Activated naive CD4-positive, alpha-beta T cell treated with anti-CD3 and anti-CD28 coated beads, Interleukin-2, amount 10 ng/mL, durations not matched to agents 7 days and 5 days (primary cell): ENCODE results near the gene PEF1.

Source experiments
- CTCF ChIA-PET: fragments of 350-600 bp; sonication (Branson Sonifier 250); formaldehyde crosslinking; loops from one replicate; lab custom pipeline; 2021; ENCODE audit warnings: antibody characterized with exemption; lab: Charles Lee
- DNase-seq: peaks from one replicate; pipeline ENCODE4 v3.0.0-alpha.2; 2020
- H3K27ac Mint-ChIP-seq: one replicate; pipeline ENCODE4 v1.8.0; 2021; ENCODE audit warnings: mild to moderate bottlenecking, moderate library complexity, mixed read lengths
- H3K27me3 Mint-ChIP-seq: one replicate; pipeline ENCODE4 v1.8.0; 2021; ENCODE audit warnings: mild to moderate bottlenecking, mixed read lengths
- H3K36me3 Mint-ChIP-seq: one replicate; pipeline ENCODE4 v1.8.0; 2021; ENCODE audit warnings: mixed read lengths
- H3K4me1 Mint-ChIP-seq: one replicate; pipeline ENCODE4 v1.8.0; 2021; ENCODE audit warnings: mixed read lengths
- H3K4me3 Mint-ChIP-seq: one replicate; pipeline ENCODE4 v1.8.0; 2021; ENCODE audit warnings: mild to moderate bottlenecking, moderate library complexity, mixed read lengths
- H3K9me3 Mint-ChIP-seq: one replicate; pipeline ENCODE4 v1.8.0; 2021; ENCODE audit warnings: mixed read lengths

Gene PEF1

DNA sequence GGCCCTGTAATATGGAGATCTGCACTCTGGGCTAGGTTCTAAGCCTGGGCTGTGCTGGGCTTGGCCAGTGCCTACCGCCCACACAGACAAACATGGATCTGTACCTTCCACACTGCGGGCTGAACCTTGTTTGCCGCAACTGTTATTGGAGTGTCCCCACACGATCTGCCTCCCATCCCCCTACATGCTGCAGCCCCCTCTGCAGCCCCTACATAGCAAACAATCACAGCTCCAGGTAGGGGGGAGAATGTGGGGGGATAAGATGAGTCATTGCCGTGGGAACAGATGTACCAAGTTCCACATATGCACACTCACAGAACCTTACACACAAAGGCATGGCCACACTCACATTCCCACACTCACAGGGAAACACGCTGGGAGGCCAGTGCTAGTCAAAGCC lies 29.3 kb downstream of the PEF1 start:
- Mint-ChIP-seq H3K27ac (no peak overlapping the region), H3K27me3 (peaks cover 54% of the 10 kb centered on the region), H3K9me3 (no peaks in the 10 kb centered on the region), H3K4me3 (no peak overlapping the region), H3K36me3 (no peaks in the 10 kb centered on the region), H3K4me1 (no peaks in the 10 kb centered on the region)
- DNase-seq = no peak
- CTCF ChIA-PET = no interaction called here

DNA sequence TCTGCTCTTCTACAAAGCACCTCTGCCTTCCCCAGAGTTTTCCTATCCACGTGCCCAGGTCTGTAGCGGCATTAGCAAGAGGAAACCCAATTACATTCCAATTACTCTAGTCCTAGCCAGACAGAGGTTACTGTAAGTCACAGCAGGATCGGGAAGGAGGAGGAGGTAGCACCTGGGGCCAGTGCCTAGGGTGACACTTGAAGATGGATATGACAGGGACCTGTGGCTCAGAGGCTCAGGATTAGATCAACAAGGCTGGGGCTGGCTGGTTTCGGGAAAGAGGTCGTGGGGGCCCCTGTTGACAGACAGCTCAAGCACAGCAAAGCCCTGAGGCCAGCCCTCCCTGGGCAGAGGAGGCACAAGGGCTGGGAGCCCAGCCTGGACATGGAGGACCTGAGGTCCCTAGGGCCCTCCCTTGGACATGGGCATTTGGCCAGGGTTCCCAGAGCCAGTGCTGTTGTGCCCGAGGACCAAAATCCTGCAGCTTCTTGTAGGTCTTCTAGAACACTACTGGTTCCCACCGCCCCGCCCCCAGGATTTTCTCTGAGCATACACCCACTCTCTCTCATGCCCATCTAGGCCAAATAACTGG lies 30.2 kb downstream of the PEF1 start:
- H3K4me1 Mint-ChIP-seq = no peaks in the 10 kb centered on the region

DNA sequence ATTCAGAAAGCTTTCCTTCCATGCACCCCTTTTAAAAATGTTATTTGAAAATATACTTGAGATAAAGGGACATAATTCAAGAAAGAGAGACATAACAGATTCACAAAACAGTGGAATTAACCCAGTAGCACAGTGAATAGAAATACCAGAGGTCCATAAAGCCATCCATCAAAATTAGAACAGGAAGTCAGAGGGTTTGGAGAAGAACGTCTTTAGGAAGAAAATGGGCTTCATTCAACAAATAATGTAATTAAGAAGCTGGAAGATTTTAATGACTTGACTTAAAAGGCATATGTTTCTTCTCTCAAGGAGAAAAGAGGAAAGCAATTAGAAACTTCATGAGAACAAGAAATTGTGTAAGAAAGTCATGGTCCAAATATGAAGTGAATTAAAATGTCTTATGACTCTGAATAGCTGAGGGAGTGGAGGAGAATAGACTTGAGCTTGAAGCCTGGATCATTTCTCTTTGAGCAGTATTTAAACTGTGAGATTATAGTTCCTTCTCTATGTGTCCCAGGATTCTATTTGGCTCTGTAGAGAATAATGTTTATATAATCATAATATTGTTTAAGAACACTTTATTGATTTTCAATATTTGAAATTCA lies 35.1 kb downstream of the PEF1 start:
- Mint-ChIP-seq H3K9me3 (no peaks in the 10 kb centered on the region), H3K36me3 (no peaks in the 10 kb centered on the region), H3K4me1 (peaks cover 4% of the 10 kb centered on the region), H3K4me3 (no peak overlapping the region), H3K27ac (no peak overlapping the region), H3K27me3 (peaks cover 18% of the 10 kb centered on the region)
- CTCF ChIA-PET = interaction anchor here (1.6 kb wide), 1 partner anchor 9 kb away, joined by 6 read pairs; no protein-coding TSS in a partner anchor
- no peak for DNase-seq

More for the DNA sequence above, 30.2 kb downstream of the PEF1 start:
- no peak overlapping the region for H3K27ac Mint-ChIP-seq
- no peaks in the 10 kb centered on the region for H3K36me3 Mint-ChIP-seq
- CTCF ChIA-PET = no interaction called here
- no peak overlapping the region for H3K4me3 Mint-ChIP-seq
- H3K9me3 Mint-ChIP-seq = no peaks in the 10 kb centered on the region
- DNase-seq = no peak
- H3K27me3 Mint-ChIP-seq = peaks cover 49% of the 10 kb centered on the region

DNA sequence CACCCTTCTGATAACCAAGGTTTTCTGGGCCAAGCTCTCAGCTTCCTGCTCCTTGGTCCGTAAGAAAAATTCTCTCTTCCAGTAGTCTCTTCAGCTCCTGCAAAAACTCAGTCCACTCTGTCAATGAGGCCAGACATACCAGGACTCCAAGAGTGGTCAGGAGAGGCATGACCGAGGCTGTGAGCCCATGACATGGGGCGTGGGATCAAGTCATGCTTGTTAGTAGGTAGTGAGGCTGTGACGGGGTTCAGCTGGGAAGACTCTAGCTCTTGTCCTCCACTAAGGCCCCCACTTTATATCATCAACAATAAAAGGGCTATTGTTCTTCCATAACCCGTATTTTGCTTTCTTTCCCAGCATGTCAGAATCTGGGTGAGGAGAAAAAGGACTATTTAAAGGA lies 37.3 kb downstream of the PEF1 start:
- Mint-ChIP-seq H3K36me3 (no peaks in the 10 kb centered on the region), H3K27ac (no peak overlapping the region), H3K4me3 (no peak overlapping the region), H3K27me3 (peaks cover 8% of the 10 kb centered on the region), H3K4me1 (peaks cover 4% of the 10 kb centered on the region), H3K9me3 (no peaks in the 10 kb centered on the region)
- no peak for DNase-seq
- CTCF ChIA-PET = interaction anchor here (0.7 to 1.0 kb wide), 2 partner anchors 23 to 30 kb away, joined by 3 read pairs; no protein-coding TSS in a partner anchor

DNA sequence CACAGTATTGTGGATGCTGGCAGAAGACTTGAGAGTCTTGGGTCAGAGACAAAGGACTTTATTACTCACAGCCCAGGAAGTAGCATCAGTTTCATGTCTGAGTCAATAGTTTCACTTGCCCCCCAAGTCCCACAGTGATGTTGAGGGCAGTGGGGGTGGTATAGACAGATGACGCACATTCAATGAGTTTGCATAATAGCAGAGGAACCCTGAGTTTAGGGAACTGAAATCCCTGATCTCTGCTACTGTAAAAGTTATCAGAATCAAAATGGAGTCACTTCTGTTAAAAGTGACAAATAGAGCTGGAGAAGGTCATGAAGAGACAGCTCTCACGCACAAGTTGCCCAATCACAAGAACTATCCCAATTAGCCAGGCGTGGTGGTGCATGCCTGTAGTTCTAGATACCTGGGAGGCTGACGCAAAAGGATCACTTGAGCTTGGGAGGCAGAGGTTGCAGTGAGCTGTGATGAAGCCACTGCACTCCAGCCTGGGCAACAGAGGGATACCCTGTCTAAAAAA lies 38.7 kb downstream of the PEF1 start:
- peaks cover 4% of the 10 kb centered on the region for H3K4me1 Mint-ChIP-seq
- no peaks in the 10 kb centered on the region for H3K36me3 Mint-ChIP-seq
- H3K9me3 Mint-ChIP-seq = no peaks in the 10 kb centered on the region
- H3K27ac Mint-ChIP-seq = no peak overlapping the region
- DNase-seq = no peak
- no peak overlapping the region for H3K4me3 Mint-ChIP-seq
- peaks cover 8% of the 10 kb centered on the region for H3K27me3 Mint-ChIP-seq
- CTCF ChIA-PET = interaction anchor here (0.7 to 0.8 kb wide), 2 partner anchors 12 to 205 kb away, joined by 3 read pairs; no protein-coding TSS in a partner anchor

DNA sequence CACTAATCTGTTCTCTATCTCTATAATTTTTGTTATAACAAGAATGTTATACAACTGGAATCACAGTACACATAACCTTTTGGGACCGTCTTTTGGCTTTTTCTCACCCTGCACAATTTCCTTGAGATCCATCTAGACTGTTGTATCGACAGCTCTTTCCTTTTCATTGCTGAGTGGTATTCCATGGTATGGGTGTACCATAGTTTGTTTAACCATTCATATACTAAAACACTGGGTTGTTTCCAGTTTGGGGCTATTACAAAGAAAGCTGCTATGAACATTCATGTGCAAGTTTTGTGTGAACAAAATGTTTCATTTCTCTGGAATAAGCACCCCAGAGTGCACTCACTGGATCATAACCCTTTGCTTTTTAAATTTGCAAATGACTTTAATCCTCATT lies 42.6 kb downstream of the PEF1 start:
- CTCF ChIA-PET = interaction anchor here (1.5 kb wide), 1 partner anchor 9 kb away, joined by 4 read pairs; no protein-coding TSS in a partner anchor
- H3K4me1 Mint-ChIP-seq = peaks cover 4% of the 10 kb centered on the region

DNA sequence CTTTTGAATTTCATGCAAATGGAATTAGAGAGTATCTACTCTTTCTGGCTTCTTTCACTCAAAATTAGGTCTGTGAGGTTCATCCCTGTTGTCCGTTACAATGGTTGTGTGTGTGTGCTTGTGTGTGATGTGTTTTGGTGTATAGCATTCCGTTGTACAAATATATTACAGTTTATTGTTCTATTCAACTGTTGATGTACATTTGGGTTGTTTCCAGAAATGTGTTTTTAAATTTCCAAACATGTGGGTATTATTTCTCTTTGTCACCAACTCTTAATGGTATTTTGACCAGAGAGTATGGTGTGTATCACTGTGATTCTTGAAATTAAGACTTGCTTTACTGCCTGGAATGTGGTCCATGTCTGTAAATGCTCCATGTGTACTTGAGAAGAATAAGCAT lies 44.0 kb downstream of the PEF1 start:
- Mint-ChIP-seq H3K4me3 (no peak overlapping the region), H3K27ac (no peak overlapping the region), H3K36me3 (no peaks in the 10 kb centered on the region), H3K9me3 (no peaks in the 10 kb centered on the region), H3K4me1 (no peaks in the 10 kb centered on the region), H3K27me3 (peaks cover 8% of the 10 kb centered on the region)
- no peak for DNase-seq
- CTCF ChIA-PET = interaction anchor here (1.0 kb wide), 1 partner anchor 70 kb away, joined by 3 read pairs; no protein-coding TSS in a partner anchor

More for the DNA sequence above, 42.6 kb downstream of the PEF1 start:
- Mint-ChIP-seq H3K4me3 (no peak overlapping the region), H3K36me3 (no peaks in the 10 kb centered on the region), H3K27me3 (peaks cover 4% of the 10 kb centered on the region), H3K27ac (no peak overlapping the region), H3K9me3 (no peaks in the 10 kb centered on the region)
- no peak for DNase-seq

DNA sequence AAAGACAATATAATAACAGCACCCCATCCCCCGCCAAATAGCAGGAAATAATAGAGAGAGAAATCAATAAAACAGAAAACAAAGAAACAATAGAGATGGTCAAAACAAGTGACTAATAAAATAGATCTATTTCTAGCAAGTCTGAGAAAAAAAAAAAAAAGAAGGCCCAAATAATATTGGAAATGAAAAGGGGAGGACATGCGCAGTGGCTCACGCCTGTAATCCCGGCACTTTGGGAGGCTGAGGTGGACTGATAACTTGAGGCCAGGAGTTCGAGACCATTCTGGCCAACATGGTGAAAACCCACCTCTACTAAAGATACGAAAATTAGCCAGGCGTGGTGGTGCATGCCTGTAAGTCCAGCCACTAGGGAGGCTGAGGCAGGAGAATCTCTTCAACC lies 45.7 kb downstream of the PEF1 start:
- Mint-ChIP-seq H3K27ac (no peak overlapping the region), H3K4me1 (no peaks in the 10 kb centered on the region), H3K9me3 (no peaks in the 10 kb centered on the region), H3K4me3 (no peak overlapping the region), H3K36me3 (no peaks in the 10 kb centered on the region), H3K27me3 (peaks cover 11% of the 10 kb centered on the region)
- CTCF ChIA-PET = interaction anchor here (1.7 kb wide), 1 partner anchor 19 kb away, joined by 6 read pairs; no protein-coding TSS in a partner anchor
- DNase-seq = no peak

DNA sequence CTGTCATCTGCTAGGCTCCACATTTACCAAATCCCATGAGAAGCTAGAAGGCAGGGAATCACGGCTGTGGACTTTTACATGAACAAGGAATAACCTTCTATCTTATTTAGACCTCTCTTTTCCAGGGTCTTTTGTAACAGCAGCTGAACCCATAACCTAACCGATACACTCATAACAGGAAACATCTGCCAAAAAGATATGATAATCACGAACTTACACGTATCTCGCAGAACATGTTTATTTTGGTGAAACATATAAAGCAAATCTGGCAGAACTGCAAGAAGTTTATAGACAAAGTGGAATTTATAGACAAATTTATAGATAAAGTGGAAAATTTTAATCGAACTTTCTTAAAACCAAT lies 48.0 kb downstream of the PEF1 start:
- CTCF ChIA-PET = interaction anchor here (0.7 to 1.7 kb wide), 2 partner anchors 9 to 877 kb away, joined by 3 to 6 read pairs; no protein-coding TSS in a partner anchor
- H3K36me3 Mint-ChIP-seq = no peaks in the 10 kb centered on the region
- no peak for DNase-seq
- H3K9me3 Mint-ChIP-seq = no peaks in the 10 kb centered on the region
- no peaks in the 10 kb centered on the region for H3K4me1 Mint-ChIP-seq
- H3K27me3 Mint-ChIP-seq = peaks cover 28% of the 10 kb centered on the region
- no peak overlapping the region for H3K4me3 Mint-ChIP-seq
- no peak overlapping the region for H3K27ac Mint-ChIP-seq

DNA sequence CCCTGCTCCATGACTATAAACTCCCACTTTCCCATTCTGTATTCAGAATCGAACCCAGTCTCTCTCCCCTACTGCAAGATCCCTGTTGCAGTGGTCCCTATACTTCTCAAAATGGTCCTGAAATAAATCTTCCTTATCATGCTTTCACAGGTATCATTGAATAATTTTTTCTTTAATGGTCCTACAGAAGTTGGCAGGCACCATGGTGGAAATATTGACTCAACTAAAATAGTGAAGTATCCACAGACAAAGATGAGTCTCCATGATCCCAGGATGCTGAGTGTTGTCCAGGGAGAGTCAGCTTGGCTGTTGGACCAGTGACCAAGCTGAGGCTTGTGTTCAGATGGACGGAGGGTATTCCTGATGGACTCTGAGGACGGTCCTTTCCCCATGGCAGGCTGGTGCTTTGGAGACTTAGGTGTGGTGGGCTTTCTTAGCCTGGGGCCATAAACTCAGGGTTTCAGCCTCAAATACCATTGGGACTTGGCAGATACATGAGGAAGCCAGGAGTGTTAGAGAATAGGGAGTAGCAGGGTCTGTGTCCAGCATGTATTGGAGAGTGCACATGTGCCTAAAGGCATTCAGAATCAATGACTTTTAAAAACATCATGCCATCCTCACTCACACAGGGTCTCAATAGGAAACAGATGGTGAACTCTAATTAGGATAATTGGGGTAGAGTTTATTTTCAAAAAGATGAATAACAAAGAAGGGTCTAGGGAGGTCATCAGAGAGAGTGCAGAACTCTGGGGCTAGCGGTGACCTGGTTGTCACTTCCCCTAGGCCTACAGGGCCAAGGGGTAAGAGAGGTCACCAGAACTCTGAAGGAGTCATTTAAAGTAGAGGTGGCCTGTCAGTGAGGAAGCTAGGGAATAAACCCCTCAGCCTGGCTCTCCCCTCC lies 48.6 kb downstream of the PEF1 start:
- CTCF ChIA-PET = interaction anchor here (0.7 to 1.7 kb wide), 2 partner anchors 8 to 876 kb away, joined by 3 to 6 read pairs; no protein-coding TSS in a partner anchor
- no peak for DNase-seq
- peaks cover 33% of the 10 kb centered on the region for H3K27me3 Mint-ChIP-seq
- no peaks in the 10 kb centered on the region for H3K9me3 Mint-ChIP-seq
- H3K4me1 Mint-ChIP-seq = no peaks in the 10 kb centered on the region
- no peak overlapping the region for H3K4me3 Mint-ChIP-seq
- H3K36me3 Mint-ChIP-seq = no peaks in the 10 kb centered on the region
- H3K27ac Mint-ChIP-seq = no peak overlapping the region

DNA sequence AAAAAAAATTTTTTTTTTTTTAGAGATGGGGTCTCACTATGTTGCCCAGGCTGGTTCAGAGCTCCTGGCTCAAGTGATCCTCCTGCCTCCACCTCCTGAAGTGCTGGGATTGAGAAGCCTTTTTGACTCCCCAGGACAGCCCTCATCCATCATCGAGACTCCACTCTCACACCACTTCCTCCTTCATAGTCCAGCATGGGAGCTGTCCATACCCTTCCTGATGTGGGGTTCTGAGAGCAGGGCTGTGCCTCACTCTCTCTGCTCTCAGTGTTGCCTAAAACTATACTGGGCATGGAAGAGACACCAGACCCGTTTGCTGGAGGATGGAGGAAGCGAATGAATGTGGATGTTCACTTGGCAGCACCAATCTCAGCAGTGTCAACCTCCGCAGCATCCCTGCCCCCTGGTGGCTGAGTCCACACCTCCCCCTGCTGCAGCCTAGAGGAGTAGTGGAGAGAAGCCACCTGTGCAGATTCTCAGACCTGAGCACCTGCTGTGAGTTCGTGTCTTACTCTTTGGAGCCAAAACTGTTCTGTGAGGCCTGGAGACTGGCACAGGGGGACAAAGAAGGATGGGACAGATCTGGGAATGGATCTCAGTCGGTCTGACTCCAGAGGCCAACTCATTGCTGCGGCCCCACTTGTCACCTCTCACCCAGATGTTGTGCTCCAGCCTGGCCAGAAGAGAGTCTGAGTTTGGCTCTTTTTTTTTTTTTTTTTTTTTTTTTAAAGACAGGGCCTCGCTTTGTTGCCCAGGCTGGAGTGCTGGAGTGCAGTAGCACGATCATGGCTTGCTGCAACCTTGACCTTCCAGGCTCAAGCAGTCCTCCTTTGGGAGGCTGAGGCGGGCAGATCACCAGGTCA lies 50.7 kb downstream of the PEF1 start:
- Mint-ChIP-seq H3K36me3 (no peaks in the 10 kb centered on the region), H3K4me1 (no peaks in the 10 kb centered on the region), H3K27ac (no peak overlapping the region), H3K4me3 (no peak overlapping the region), H3K9me3 (no peaks in the 10 kb centered on the region), H3K27me3 (peaks cover 42% of the 10 kb centered on the region)
- CTCF ChIA-PET = interaction anchor here (0.7 to 2.9 kb wide), 5 partner anchors 29 to 364 kb away, joined by 3 to 11 read pairs (median 3); no protein-coding TSS in a partner anchor
- peak; percentile 81 for DNase-seq

DNA sequence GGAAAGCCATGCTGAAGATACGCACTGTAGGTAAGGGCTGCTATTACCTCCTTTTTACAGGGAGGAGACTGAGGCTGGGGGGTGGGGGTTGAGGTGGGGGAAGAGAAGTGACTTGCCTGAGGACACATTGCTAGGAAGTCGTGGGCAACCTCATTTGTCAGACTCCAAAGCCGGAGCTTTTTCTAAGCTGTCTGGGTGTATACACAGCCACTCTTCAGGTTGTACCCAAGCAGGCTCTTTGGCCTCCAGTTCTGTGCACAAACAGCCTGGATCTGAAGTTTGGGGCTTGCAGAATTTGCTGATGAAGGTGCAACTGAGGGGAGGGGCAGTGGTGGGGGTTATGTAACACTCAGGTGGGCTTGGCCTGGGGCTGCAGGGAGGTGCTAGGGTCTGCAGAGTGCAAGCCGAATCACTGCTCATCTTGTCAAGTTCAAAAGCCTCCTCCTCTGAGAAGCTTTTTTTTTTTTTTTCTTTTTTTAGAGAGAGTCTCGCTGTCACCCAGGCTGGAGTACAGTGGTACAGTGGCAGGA lies 51.5 kb downstream of the PEF1 start:
- H3K4me1 Mint-ChIP-seq = no peaks in the 10 kb centered on the region
- H3K4me3 Mint-ChIP-seq = no peak overlapping the region
- H3K27me3 Mint-ChIP-seq = peaks cover 47% of the 10 kb centered on the region
- H3K36me3 Mint-ChIP-seq = no peaks in the 10 kb centered on the region
- no peaks in the 10 kb centered on the region for H3K9me3 Mint-ChIP-seq
- CTCF ChIA-PET = interaction anchor here (0.7 to 2.9 kb wide), 4 partner anchors 10 to 196 kb away, joined by 3 to 11 read pairs (median 4); no protein-coding TSS in a partner anchor
- H3K27ac Mint-ChIP-seq = no peak overlapping the region
- DNase-seq = no peak

DNA sequence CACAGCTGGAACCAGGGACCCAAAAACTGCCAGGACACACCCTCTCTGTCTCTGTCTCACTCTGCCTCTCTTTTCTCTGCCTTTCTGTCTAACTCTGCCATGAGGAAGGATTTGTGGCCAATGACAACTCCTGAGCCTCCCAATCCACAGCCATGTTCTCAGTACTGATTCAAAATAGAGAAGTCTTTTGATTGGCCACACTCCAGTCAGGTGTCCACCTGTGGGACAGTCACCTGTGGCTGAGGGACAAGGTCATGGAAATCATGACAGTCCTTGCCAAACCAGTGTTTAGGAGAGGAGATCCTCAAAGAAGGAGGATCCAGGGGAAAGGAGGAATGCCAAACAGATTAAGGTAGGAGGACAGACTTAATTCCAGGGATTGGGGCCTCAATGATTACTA lies 52.5 kb downstream of the PEF1 start:
- no peak overlapping the region for H3K4me3 Mint-ChIP-seq
- no peaks in the 10 kb centered on the region for H3K36me3 Mint-ChIP-seq
- no peak for DNase-seq
- no peaks in the 10 kb centered on the region for H3K9me3 Mint-ChIP-seq
- no peaks in the 10 kb centered on the region for H3K4me1 Mint-ChIP-seq
- peaks cover 54% of the 10 kb centered on the region for H3K27me3 Mint-ChIP-seq
- CTCF ChIA-PET = interaction anchor here (1.2 to 2.9 kb wide), 2 partner anchors 11 to 27 kb away, joined by 4 to 11 read pairs; no protein-coding TSS in a partner anchor
- H3K27ac Mint-ChIP-seq = no peak overlapping the region
